VCaP (cell line): ENCODE results near the gene GIPC1.
A peak's percentile ranks its signal among the peaks of the same experiment; 100 is the strongest.

Experiments used
- H3K27ac ChIP-seq: fragments of 450-650 bp; 2 replicates; pipeline ENCODE4 v1.5.1; 2017
- TF ChIP-seq, protein P1 (sequence below): fragments of 450-650 bp; conservative IDR thresholded peaks from 2 replicates; pipeline ENCODE4 v1.5.1; 2017; ENCODE audit warnings: mild to moderate bottlenecking, moderate library complexity

GIPC1 gene

DNA sequence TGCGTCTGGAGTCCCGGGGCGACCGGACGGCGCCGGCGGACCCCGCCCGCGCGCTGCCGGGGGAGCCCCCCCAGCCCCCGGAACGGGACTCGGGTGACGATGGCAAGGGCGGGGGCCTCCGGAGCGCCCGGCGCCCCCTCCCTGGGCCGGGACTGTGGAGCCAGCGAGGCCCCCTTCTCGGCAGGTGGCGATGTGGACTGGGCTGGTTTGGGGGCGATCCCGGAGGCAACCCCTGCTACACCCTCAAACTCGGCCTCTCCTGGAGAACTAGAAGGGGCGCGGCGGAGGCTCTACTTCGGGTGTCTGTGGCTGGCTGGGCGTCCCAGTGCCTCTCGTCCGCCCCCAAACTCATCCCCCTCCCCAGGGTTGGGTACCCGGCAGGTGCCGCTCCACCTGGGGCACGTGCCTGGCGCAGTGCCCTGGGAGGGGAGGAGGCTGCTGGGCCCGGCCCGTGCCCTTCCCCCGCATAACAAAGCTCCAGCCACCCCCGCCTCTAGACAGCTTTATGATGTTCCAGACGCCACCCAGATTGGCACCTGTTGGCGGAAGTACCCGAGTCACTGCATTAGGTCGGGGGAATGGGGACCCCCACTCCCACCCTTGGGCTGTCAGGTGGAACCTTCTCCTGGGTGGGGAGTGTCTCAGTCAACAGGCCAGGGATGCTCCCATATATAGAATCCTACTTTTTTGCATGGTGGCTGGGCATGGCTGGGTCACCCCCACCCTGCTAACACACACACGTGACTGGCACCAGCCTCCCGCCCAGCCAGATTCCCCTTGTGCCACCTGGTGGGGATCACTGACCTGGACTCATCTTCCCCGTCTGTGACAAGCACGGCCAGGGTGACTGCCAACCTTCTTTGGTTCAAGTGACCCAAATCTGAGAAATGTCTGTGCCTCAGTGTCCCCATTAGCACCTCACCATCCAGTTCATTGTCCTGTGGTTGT is 62.1 kb downstream of the GIPC1 start:
- H3K27ac ChIP-seq: peak overlapping the region; percentile 95
- TF ChIP-seq, protein P1, sequence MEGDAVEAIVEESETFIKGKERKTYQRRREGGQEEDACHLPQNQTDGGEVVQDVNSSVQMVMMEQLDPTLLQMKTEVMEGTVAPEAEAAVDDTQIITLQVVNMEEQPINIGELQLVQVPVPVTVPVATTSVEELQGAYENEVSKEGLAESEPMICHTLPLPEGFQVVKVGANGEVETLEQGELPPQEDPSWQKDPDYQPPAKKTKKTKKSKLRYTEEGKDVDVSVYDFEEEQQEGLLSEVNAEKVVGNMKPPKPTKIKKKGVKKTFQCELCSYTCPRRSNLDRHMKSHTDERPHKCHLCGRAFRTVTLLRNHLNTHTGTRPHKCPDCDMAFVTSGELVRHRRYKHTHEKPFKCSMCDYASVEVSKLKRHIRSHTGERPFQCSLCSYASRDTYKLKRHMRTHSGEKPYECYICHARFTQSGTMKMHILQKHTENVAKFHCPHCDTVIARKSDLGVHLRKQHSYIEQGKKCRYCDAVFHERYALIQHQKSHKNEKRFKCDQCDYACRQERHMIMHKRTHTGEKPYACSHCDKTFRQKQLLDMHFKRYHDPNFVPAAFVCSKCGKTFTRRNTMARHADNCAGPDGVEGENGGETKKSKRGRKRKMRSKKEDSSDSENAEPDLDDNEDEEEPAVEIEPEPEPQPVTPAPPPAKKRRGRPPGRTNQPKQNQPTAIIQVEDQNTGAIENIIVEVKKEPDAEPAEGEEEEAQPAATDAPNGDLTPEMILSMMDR: 0 out of 2 replicates have a peak, but pooled peaks have one; percentile 25

DNA sequence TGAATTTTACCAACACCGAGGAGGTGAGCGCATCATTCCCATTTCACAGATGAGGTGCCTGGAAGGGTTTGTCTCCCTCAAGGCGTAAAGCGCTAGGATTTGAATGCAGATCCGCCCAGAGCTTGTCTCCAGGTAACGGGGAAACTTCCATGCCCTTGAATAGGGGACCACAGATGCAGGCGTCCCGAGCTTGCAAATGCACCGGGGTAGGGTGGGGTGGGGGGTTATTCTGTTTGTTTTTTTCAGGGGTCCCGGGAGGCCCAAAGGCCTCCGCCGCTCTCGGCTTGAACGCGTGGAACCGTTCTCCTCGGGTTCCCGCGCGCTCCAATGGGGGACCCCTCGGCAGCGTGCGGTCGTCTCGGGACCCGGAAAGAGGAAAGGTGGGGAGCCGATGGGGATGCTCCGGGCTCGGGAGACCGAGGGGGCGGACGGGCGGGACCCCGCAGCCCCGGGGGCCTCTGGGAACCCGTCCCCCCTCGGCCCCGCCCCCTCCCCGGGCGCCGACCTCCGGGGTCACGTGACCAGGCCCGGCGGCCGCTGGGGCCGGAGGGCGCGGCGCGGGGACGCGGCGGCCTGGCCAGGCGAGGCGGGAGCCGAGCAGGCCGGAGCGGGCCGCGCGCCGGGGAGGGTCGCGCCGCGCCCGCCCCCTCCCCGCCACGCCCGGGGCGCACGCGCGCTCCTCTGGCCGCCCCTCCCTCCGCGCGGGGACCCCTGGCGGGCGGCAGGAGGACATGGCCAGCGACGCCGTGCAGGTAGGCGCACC is 63.0 kb downstream of the GIPC1 start, which contains the start of gene PKN1:
TSS of gene PKN1 (plus strand) at position 516 of the 763 bp plus-strand sequence. CDS start at position 732, 216 bp downstream.
- H3K27ac ChIP-seq: peak within 1 kb of the TSS; percentile 95
- TF ChIP-seq, protein P1: peak; percentile 23; the same call in 1 of the 2 replicates

DNA sequence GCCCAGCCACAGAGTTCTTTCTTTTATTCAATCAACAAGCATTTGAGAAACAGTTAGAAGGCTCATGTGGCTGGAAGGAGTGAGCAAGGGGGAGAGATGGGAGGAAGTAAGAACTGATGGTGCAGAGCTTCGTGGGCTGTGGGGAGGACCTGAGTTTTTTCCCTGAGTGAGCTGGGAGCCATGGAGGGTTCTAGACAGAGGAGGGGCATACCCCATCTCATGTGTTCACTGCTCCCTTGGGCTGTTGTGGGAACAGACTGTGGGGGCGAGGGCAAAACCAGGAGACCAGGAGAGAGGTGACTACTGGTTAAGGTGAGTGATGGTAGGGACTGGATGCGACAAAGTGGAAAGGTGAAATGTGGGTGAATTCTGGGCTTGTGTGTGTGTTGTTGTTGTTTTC is 65.2 kb downstream of the GIPC1 start:
- TF ChIP-seq, protein P1: no peak
- H3K27ac ChIP-seq: no peak overlapping the region

DNA sequence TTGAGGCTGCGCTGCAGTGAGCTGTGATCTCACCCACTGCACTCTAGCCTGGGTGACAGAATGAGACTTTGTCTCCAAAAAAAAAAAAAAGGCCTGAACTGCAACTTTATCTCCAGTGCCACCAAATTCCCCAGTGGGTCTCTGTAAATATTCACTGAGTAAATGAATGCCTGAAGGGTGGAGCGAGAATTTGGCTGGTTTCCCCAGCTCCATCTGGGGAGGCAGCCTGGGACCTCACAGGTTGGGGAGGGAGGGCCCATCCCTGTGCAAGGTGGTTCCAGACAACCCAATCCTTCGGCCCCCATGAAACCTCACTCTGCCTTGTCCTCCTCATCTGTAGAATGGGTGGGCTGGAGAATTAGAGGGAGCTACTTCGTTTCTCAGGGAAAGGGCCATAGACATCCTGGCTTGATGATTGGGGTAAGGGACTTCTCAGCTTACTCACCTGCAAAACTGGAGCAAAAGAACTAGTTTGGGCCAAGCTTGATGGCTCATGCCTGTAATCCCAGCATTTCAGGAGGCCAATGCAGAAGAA is 67.0 kb downstream of the GIPC1 start:
- TF ChIP-seq, protein P1: no peak
- no peak overlapping the region for H3K27ac ChIP-seq
